GM13976 (cell line): ENCODE data around the gene MYL4.

Experiments used
- DNase-seq: peaks from one replicate; pipeline ENCODE4 v3.0.0; 2012; ENCODE audit warnings: low spot score
- CTCF ChIP-seq: IDR thresholded peaks from 2 replicates; pipeline ENCODE4 v1.5.1; 2012; ENCODE audit warnings: borderline replicate concordance, mild to moderate bottlenecking; ENCODE audit not compliant: insufficient read depth; ENCODE audit errors: extremely low read depth, missing control alignments, control extremely low read depth
- in situ Hi-C: fragments of 300-500 bp; cut with MboI; formaldehyde crosslinking; loops from one replicate; pipeline ENCODE4 v1.12.0; 2022; ENCODE audit warnings: low sequenced_read_pairs, mixed read lengths, inconsistent platforms; ENCODE audit not compliant: unreplicated experiment

The MYL4 gene

DNA sequence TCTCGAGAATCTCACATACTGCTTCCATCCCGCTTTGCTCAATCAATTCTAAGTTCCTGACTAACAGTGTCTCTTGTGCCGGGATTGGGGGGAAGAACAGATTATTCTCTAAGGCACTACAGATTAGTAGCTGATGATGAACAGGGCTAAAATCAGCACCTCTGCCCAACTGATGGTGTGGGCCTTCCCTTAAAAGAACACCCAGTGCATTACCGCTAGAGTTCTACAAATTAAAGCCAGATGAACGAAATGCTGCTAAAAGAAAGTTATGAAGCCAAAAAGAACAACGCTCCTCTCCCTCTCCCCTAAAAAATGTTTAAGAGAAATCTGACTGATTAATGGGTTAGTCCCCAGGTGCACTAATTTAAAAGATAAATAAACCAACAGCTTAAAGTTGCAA lies 24.5 kb upstream of the MYL4 start:
- TF ChIP-seq CTCF, result no peak
- in situ Hi-C loops, result no loop called here
- DNase-seq, result no peak

- in situ Hi-C loops, result no loop called here
- no peak for TF ChIP-seq CTCF
- no peak for DNase-seq
Measured at GRCh38 chr17:47188271-47188875, 20.8 kb upstream of the MYL4 start.

DNA sequence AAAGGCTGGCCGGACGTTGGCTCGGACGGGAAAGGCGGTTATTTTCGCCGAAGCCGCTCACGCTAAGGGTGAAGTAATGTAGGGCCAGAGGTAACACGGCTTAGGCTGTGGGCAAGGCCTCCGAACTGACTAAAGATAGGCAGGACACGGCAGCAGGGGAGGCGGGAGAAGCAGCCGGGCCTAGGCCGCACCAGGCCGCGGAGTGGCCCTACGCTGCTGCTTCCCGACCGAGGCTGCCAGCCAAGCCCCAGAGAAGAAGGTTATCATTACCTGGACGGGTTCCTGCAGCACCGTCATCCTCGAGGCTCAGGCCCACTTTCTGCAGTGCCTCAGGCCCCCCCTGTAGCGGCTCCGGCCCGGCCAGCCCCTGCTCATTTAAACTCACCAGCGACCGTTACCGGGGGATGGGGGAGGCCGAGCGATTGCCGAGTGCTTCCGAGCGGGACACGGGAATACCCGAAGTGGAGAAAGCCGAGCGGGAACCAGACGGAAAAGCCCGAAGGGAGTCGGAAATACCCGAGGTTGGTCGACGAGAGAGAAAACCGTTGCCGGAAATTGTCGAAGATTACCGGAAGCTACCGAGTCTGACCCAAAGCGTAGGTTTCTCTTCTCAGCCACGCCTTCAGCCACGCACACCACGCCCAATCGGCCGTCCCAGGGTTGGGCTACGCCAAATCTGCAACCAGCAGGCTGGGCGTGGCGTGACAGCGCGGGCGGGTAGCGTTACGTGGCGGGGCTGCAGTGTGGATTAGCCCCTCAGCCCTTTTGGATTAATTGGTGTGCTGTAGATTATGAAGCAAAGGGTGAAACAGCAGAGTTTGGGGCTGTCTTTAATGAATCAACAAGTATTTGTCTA lies 20.0 kb upstream of the MYL4 start, which contains the start of gene CDC27:
Gene CDC27, minus strand, starts transcription at position 420 of the 856 bp plus-strand sequence. Its CDS starts 123 bp downstream, at position 297.
- DNase-seq, result peak; percentile 98
- in situ Hi-C loops, result no loop called here
- TF ChIP-seq CTCF, result no peak

DNA sequence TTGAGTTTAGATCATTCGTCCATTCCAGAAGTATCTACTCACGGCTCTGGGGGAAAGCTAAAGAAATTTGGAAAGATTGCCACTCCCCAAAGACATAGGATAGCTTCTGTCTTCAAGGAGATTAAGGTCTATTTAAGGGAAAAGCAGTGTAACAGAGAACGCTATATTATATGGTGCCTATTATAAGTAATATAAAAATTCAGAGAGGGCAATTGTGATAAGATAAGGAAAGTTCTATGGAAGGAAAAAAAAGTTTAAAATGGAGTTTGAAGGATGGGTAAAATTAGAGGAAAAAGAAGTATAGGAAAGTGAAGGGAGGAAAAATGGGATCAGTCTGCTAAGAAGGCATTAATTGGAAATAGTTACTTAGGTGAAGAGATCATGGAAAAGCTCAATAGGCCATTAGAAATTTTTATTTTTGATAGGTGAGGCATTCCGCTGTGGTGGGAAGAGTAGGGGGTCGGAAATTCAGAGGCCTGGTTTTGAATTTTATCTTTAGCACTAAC lies 19.4 kb upstream of the MYL4 start:
- no peak for TF ChIP-seq CTCF
- DNase-seq, result no peak
- in situ Hi-C loops, result no loop called here

- in situ Hi-C loops, result no loop called here
Measured at GRCh38 chr17:47190243-47190642, 18.9 kb upstream of the MYL4 start.

More at GRCh38 chr17:47190243-47190642, 18.9 kb upstream of the MYL4 start:
- no peak for DNase-seq
- TF ChIP-seq CTCF, result no peak
